Stimulated activated CD4-positive, alpha-beta T cell treated with anti-CD3 and anti-CD28 coated beads, Interleukin-1b, Interleukin-23, amount 100 ng/mL, for 1 hour (primary cell): Measurements from ENCODE around the gene ATCAY.
A peak's percentile ranks its signal among the peaks of the same experiment; 100 is the strongest.
"Not testable (repeated sequence)": the region's sequence is repeated elsewhere in the genome, so short reads cannot be mapped to it uniquely, and the experiment has no call there.

ENCODE experiments used
- DNase-seq, 2 donors: peaks; one replicate each; pipeline ENCODE4 v3.0.0-alpha.2; 2020; ENCODE audit warnings: low read depth in 2 of 2

The ATCAY gene

DNA sequence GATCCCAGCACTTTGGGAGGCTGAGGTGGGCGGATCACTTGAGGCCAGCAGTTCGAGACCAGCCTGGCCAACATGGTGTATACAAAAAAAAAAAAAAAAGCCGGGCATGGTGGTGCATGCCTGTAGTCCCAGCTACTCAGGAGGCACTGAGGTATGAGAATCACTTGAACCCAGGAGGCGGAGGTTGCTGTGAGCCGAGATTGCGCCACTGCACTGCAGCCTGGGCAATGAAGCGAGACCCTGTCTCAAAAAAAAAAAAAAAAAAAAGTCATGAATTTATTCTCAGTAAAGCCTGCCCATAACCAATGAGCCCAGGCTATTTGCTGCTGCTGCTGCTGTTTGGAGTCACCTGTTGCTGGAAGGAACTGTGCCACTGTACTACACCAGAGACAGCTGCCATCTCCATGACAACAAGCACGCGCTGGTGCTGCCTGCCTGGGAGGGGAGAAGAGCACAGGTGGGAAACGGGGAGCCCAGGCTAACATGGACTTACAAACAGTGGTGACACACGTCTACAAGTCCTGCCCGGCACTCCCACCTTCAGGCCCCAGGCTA, 23.0 kb upstream of the ATCAY start:
- no peak for DNase-seq

DNA sequence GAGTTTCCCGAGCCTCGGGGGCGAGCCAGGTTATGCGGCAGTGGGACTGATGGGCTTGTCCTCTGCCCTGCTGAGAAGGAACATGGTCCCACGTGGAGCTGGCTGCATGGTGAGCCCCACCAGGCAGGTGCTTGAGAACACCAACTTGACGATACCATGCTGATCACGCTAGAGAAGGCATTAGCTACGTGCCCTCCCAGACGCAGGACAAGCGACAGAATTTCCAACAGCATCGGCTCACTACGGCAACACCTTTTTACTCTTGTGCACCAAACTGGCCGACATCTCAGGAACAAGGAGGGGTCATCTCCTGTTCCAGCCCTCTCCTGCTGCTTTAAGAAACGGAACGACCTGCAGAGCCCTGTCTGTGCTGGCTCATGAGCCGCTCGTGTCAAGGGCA, 20.0 kb upstream of the ATCAY start:
- DNase-seq: no peak

DNA sequence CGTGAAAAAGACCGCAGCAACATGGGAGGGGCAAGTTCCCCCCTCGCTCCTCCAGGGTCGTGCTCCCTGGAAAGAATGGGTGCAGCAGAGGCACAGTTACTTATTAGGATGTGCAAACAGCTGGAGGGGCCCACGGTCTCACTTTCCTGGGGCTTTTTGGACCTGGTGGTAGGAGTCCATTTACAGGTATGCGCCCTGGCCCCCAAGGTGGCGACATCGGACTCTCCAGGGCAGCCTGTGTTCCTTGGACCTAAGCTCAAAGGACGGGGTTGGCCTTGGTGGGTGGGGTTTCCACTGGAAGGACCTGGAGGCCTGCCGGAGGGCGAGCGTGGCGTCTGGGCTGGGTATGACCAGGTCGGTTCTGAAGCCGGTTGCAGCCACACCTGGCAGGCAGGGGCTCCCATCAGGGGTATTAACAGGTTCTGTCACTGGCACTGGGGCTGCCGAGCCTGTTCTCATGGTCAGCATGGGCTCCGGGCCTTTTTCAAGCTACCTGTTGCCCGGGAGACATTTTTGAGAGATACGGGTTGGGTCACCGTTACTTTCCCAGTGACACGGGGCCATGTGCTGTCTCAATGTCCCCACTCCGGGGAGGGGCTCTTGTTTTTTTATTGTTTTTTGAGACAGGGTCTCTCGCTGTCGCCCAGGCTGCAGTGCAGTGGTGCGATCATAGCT, 17.5 kb upstream of the ATCAY start:
- no peak for DNase-seq

DNA sequence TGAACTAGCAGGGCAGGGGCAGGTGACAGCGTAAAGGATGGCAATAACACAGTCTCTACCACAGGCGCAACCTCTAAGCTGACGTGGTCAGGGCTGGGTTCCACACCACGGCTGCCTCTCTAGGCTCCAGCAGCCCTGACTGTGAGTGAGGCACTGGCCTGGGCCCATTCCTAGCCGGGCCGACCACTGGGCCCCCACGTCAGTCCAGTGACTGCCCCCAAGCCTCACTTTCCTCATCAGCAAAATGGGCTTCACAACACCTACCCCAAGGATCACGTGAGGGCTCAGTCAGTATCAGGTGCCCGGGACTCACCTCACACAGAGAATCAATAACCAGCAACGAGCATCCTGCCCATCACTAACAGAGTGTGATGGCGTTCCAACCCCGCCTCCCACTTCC, 16.8 kb upstream of the ATCAY start:
- no peak for DNase-seq

DNA sequence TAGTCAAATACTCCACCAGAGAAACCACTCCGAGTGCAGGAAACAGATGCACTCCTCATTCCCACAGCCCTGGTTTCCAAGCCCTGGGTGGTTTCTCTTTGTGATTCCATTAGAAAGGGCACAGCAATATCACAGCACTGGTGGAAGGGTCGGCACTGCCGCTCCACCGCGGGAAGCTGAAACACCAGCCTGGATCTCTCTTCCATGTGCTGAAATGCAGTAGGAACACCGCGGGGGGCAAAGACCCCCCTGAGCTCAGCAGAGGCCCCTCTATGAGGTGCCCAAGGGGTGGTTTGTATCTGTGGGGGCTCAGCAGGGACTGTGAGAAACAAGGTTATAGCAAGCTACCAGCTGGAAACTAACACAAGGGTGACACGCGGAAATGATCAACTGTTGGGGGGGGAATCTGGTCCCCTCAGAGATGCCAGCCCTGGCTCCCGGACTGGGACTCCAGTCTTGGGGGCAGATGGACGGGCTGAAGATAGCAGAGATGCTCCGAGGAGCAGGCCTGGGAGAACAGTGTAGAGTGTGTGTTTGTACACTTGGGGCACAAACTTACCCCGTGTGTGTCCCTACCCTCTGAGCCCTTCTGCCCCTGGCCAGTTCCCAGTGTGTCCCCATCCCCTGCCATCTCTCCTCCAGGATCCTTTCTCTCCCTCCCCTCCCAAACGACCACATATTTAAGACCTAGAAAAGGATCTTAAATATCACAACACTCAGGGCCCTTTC, 13.4 kb upstream of the ATCAY start:
- DNase-seq: no peak

DNA sequence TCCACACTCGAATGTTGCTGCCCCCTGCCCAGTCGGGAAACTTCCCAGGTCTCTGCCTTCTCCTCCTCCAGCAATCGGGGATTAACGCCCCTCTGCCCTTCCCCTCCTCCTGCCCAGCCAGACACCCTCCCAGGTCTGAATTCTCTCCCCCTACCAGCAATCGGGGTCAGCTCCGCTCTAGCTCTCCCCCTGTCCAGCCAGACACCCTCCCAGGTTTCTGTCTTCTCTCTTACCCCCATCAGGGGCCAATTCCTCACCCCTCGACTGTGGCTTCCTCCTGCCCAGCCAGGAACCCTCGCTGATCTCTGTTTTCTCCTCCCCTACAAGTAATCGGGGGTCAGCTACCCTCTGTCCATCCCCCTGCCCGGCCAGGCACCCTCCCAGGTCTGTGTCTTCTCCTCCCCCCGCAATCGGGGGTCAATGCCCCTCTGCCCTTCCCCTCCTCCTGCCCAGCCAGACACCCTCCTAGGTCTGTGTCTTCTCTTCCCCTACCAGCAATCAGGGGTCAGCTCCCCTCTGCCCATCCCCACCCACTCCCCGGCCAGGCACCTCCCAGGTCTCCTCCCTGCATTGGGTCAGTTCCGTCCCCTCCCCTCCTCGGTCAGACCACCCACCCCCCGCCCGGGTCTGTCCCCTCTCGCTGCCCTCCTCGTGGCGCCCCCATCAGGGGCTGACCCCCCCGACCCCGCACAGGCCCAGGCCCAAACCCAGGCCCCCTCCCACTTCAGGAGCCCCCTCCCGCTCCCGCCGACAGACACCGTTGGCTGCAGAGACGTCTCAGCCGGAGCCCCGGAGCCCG, 12.3 kb upstream of the ATCAY start:
- DNase-seq: no peak

DNA sequence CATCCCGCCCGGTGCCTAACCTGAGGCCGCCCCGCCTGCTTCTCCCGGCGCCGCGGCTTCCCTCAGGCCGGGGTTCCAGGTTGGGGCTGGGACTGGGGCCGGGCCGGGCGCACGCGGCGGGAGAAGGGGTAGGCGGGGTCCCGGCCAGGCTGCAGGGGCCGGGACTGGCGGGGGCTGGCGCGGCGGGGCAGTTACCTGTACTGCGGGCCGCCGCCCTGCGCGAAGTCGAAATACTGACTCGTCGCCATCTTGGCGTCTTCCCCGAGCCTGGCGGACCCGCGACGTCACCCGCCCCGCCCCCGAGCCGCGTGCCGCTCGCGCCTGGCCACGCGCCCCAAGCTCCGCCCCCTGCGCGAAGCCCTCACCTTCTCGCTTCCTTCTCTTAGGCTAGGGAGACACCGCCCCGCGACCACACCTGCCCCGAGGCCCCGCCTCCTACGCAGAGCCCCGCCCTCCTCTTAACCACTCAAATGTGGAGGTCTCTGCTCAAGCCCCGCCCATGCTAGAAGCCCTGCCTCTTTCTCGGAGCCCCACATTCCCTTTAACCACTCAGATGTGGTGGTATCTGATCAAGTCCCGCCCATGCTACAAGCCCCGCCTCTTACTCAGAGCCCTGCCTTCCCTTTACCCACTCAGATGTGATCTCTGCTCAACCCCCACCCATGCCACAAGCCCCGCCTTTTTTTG, 11.6 kb upstream of the ATCAY start, which contains the start of gene ZFR2:
Gene ZFR2, minus strand, starts transcription at position 269 of the 687 bp plus-strand sequence. Its CDS starts 21 bp downstream, at position 248.
- peak in 1 of 2 donors; percentile 12 for DNase-seq

DNA sequence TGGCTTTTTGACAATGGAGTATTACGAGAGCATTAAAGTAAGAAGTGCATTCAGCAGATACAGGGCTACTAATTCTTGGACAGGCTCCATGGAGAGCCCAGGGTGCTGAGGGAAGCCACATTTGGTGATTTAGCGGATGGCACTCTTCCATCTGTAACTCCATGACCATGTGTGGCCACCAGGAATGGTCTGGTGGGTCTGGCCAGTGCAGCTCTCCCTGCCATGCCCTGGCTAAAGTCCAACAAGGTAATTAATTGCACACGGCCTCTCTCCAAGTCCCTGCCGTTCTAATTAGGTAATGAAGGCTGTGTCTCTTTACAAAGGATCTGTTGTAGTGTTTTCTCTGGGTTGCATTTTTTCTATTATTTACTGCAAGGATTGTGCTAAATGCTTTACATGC, 7.3 kb upstream of the ATCAY start:
- DNase-seq: no peak

DNA sequence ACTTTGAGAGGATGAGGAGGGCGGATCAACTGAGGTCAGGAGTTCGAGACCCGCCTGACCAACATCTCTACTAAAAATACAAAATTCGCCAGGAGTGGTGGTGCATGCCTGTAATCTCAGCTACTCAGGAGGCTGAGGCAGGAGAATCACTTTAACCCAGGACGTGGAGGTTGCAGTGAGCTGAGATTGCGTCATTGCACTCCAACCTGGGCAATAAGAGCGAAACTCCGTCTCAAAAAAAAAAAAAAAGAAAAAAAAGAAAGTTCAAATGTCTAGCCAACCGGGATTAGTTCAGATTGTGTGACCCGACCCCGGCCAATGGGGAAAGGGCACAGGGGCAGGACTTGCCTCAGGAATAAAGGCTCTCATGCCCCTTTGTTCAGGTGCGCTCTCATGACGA, 5.8 kb upstream of the ATCAY start:
- not testable (repeated sequence) for DNase-seq

DNA sequence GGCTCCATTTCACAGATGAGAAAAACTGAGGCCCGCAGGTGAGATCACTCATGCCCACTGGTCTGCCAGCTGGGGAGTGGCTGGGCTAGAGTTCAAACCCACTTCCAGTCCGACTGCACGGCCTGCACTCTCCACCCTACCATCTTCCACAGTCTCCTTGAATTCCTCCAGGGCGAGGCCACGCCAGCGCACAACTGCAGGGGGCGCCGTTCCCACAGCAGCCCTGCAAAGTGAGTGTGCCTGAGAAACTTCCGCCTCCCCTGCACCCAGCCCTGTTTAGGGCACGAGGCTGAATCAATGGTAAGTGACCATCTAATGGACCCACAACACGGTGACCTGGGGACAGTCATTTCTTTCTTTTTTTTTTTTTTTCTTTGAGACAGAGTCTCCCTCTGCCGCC, 829 bp upstream of the ATCAY start:
- DNase-seq: no peak

DNA sequence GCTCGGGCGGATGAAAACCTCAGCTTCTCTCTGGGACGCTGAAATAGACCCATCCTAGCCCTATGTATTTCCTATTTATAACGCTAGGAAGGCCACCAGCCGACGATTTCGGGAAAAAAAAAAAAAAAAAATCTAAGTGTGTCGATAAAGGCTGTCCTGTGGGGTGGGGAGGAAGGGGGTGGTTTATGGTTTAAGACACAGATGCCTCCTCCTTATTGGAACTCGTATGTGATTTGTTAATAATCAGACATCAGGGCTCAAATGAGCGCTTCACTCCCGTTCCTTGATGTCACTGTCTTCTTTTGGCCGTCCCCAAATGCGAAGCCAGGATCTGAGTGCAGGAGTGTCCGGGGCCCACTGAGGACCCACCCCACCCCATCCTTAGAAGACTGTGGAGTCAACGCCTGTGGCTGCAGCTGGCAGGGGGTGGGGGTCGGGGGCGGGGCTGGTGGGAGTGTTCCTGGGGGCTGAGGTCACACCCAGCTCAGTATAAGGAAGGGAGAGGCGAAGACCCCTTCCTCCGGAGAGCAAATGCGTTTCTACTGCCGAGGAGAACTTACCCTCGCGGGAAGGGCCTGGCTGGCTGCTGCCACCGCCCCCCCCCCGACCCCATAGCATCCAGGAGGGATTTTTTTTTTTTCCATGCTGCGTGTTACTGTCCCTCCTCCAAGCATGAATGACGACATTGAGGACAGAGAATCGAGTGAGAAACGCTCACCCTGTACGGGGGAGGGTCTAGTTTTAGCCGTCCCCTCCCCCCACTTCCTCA, 971 bp downstream of the ATCAY start:
- DNase-seq: no peak

DNA sequence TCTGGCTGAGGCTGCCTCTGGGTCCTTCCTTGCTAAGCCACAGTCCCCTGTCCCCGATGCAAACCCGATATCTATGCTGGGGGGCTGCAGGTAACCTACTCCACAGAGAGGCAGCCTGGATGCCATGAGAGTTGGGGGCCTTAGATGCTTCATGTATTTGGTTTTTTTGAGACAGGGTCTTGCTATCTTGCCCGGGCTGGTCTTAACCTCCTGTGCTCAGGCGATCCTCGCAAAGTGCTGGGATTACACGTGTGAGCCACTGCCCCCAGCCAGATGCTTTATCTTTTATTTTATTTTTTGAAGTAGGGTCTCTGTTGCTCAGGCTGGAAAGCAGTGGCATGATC, 1.5 kb downstream of the ATCAY start:
- no peak for DNase-seq

DNA sequence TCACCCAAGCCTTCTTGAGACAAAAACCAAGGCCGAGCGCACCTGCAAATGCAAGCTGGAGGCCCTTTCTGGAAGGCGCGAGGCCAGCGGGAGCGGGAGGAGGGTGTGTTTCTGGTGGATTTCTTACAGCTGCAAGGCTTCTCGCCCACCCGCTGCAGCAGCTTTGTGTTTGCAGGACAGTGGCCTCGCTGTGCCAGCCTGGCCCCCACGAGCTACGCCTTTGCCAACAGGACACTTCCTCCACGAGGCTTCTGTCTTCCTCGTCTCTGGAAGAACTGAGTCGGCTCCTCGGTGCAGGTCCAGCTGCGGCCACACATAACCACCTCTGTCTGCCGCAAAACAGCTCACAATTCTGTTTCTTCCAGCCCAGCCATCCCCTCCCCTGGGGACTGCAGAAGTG, 10.1 kb downstream of the ATCAY start:
- DNase-seq: no peak

DNA sequence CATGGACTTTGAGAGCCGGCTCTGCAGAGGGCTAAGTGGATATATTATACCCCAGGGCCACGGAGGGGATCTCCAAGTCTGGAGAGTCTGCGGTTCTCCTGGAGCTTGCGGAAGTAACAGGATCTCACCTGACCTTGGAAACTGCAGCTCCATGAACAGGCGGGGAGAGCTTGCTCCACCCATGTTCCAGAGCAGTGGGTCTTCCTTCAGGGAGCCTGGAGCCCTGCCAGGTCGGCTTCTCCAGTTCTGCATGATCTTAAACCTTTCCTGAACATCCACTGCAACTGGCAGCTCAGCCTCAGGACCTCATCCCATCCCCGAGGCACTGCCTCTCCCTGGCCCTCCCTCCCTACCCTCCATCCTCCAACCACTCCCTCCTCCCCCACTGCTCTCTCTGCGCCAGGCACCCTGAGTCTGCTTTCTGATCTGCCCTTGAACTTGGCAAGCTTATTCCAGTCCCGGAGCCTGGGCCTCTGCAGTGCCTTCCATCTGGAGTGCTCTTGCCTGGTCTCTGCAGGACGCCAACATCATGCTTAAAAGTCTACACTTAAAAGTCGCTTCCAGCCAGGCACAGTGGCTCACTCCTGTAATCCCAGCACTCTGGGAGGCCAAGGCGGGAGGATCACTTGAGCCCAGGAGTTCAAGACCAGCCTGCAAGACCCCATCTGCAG, 13.2 kb downstream of the ATCAY start:
- no peak for DNase-seq

DNA sequence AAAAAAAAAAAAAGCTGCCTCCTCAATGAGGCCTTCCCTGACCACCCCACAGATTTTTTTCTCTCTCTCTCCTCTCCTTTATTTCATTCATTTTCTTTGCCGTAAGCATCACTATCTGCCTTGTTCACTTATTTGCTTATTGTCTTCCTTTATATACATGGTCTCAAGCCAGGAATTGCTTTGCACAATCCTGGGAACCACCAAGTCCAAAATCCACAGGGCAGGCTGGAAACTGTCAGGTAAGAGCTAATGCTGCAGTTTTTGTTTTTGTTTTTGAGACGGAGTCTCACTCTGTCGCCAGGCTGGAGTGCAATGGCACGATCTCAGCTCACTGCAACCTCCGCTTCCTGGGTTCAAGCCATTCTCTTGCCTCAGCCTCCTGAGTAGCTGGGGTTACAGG, 14.5 kb downstream of the ATCAY start:
- DNase-seq: not testable (repeated sequence)

DNA sequence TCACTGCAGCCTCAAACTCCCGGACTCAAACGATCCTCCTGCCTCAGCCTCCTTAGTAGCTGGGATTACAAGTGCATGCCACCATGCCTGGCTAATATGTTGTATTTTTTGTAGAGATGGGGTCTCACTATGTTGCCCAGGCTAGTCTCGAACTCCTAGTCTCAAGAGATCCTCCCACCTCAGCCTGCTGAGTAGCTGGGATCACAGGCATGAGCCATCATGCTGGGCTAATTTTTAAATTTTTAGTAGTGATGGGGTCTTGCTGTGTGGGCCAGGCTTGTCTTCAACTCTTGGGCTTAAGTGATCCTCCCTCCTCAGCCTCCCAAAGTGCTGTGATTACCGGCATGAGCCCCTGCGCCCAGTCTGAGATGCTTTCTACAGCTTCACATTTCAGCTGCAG, 15.3 kb downstream of the ATCAY start:
- DNase-seq: no peak

DNA sequence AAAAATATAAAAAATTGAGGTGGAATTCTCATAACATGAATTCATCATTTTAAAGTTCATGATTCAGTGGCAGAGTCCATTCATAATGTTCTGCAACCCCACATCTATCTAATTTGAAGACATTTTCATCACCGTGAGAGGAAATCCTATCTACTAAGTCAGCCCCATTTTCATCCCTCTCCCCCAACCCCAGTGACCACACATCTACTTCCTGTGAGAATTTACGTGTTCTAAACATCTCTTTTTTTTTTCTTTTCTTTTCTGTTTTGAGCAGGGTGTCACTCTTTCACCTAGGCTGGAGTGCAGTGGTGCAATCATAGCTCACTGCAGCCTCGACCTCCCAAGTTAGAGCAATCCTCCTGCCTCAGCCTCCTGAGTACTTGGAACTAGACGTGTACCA, 17.5 kb downstream of the ATCAY start:
- DNase-seq: no peak

DNA sequence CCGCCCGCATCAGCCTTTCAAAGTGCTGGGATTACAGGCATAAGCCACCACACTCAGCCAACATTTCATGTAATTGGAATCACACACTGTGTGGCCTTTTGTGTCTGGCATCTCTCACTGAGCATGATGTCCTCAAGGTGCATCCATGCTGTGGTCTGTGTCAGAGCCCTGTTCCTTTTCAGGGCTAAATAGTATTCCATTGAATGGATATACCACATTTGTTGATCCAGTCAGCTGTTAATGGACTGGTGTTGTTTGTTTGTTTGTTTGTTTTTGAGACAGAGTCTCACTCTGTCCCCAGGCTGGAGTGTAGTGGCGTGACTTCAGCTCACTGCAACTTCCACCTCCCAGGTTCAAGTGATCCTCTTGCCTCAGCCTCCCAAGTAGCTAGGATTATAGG, 17.9 kb downstream of the ATCAY start:
- DNase-seq: no peak

DNA sequence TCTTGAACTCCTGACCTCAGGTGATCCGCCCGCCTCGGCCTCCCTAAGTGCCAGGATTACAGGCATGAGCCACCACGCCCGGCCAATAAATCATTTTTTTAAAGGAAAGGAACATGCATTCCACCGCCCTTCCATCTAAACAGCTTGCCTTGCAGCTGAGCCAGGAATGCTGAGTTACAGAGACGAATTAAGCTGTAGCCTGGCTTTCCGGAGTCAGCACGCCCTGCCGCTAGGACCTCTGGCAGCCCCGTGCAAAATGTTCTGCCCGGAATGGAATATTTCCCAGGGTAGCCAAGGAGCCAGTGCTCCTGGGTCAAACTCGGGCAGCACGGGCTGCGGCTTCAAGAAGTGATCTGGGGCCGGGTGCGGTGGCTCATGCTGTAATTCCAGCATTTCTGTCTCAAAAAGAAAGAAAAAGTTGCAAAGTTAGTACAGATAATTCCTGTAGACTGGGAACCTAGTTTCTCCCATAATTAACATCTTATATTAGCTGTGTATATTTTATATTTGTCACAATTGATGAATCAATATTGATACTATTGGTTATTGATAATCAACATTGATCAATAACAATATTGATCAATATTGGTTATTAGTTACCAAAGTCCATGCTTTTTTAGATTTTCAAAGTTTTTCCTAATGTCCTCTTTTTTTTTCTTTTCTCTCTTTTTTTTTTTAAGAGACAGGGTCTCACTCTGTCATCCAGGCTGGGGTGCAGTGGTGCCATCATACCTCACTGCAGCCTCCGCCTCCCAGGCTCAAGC, 19.2 kb downstream of the ATCAY start:
- no peak for DNase-seq
